GDM1 (cell line): ENCODE data around the gene OR6Q1.

Experiments used
- DNase-seq: peaks from one replicate; lab custom pipeline; 2025; lab: John Stamatoyannopoulos, UW

OR6Q1 gene

DNA sequence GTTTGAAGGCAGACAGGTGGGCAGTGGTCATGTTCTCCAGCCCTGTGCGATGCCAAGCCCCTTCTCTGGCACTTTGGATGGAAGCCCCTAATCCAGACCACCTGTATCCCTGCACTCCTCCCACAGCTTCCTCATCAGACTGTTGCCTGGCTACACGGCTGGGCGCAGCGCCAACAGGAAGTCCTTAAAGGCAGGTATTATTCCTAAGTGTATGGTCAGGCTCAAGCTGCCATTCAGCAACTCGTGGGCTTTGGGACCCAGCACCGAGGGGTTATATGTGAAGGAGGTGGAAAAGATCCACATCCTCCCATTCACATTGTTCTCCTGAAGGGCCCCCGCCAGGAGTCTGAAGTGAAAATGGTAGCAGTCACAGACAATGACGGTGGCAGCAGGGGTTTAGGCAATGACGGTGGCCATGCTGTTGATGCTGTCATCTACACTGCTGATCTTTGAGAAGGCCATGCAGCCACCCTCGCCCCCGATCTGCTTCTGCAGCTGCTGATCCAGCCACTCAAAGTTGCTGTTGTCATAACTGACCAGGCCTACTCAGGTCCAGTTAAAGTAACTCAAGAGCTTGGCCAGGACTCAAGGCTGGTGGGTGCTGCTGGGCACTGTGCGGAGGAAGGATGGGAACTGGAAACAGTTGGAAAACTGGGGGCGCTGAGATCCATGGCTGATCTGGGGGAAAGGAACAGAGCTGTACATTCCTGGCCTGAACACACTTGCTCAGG lies 27.7 kb downstream of the OR6Q1 start:
- no peak for DNase-seq

DNA sequence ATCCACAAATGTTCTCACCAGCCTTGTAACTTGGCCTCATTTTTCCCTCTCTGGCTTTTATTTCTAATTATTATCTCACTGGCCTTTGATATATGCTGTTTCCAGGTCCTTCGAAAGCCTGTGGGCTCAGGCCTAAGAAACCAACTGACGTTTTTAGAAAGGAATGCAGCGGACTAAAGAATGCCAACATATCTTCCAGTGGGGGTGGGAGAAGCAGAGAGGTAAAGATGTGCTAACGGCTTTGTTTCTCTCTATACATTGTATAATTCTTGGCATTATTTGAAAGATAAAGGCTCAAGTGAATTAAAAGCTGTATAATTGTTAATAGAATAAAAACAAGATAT lies 28.2 kb downstream of the OR6Q1 start:
- DNase-seq = no peak

DNA sequence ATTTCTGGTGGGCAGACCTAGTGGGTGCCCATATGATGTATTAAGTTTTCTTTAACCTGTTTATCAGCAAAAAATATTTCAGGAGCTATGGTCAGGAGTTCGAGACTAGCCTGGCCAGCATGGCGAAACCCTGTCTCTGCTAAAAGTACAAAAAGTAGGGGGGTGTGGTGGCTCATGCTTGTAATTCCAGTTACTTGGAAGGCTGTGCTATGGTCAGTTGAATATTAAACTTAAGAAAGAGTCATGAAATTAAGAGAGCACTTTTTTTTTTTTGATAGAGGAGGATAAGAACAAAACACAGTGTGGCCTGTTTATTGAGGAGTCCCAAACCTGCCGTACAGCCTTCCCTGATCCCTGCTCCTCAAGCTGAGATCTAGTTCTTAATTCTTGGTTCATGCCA lies 29.8 kb downstream of the OR6Q1 start:
- DNase-seq = no peak

DNA sequence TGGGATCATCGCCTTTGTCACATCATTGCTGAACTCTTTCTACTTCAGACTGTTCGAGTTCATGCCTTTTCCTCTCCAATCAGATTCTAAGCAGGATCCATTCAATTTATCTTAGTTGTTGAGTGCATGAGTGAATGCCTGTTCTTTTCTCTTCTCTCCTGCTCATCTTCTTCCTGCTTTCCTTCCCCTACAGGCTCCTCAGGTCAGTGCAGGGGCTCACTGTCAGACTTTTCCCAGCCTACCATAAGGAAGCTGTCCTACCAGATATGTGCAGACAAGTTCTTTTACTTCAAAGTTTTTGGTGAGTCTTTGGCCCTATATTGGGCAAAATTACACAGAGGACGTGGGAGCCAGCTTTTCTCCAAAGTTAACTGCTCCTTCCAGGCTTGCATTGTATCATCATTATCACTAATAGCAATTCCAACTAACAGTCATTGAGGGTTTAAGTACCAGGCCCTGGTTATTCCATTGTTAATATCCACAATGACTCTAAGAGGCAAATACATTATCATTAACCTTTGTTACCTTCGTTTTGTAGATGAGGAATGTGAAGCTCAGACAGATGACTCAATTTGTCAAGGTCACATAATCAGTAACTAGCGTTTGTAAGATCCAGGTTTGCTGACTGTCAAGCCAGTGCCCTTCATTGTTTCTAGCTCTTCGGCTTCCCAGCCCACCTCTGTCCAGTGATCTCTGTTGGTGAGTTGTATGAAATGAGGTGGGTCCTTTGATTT lies 30.4 kb downstream of the OR6Q1 start:
- no peak for DNase-seq

DNA sequence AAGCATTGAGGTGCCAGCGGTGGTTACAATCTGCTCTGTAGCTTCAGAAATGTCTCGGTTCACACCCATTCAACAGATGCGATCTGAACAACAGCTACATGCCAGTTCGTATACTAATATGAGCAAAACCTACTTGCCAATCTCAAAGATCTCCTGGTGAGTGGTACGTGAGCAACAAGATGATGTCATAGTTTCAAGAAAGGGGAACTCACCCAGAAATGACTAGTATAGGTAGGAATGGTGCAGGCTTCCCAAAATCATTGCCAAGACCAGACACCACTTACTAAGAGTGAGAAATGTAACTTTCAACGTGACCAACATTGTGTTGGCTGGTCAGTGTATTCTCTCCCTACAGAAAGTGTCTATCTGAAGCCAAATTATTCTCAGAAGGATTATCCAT lies 31.1 kb downstream of the OR6Q1 start:
- no peak for DNase-seq

DNA sequence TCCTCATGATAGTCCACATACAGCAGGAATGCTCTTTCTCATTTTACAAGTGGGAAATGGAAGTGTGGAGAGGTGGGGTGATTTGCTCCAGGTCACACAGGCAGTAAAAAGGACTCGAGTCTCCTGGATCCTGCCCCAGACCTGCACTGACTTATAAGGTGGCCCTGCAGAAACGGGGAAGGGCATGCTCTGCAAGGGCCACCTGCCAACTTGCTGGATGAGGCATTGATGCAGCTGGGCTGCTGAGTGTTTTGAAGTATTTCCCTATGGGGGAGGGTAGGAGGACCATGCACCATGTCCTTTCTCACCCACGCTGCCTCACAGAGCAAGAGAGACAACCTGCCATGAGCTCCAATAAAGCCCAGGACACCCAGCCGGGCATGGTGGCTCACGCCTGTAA lies 36.9 kb downstream of the OR6Q1 start:
- no peak for DNase-seq

DNA sequence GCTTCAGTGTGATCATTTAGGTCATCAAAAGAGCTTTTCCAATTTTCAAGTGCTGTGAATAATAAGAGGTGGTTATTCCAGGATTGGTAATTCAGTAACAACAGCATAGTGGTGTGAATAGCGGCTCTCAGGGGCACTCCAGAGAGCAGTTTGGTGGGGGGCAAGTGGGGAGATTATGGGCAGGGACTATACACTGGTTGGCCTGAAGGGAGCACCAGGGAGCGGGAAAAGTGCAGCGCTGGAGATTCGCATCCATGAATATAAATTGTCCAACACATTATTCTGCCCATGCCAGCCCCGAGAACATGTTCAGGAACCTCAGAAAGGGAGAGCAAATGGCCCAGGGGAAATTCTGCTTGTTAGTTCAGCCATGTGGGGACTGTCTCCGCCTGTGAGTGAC lies 37.9 kb downstream of the OR6Q1 start:
- DNase-seq = no peak

DNA sequence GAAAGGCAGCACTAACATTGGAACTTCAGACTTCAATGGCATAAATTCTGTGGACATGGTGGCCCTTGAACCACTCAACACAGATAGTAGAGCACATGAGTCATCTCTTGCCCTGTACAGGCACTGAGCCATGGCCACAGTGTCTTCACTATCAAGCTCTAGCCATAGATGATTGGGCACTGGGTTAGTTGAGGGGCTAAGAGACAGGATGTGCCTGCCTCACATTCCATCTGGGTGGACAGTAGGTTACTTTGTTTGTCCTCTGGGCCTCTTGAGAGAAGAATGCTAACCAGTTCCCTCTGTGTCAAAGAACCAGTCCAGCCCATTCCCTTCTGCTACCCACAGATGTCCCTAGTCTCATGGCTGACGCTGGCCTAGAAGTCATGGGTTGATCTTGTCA lies 39.8 kb downstream of the OR6Q1 start:
- no peak for DNase-seq

DNA sequence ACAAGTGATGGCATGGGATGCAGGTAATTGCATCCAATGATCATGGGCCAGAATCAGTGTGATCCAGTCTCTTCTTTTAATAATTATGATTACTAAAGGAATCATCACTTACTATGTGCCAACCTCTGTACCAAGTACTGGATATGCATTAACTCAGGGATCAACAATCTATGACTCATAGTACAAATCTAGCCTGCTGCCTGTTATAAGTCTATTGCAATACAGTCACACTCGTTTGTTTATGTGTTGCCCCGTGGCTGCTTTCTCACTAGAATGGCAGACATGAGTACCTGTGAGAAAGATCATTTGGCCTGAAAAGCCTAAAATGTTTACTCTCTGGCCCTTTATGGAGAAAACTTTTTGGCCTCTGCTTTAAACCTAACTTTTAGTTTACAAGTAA lies 45.0 kb downstream of the OR6Q1 start:
- no peak for DNase-seq
